Posterior cingulate gyrus (tissue), 11 donors: ENCODE results near the gene IL15.
"Not testable (repeated sequence)": the region's sequence is repeated elsewhere in the genome, so short reads cannot be mapped to it uniquely, and the experiment has no call there.

Source experiments
- DNase-seq, 10 donors: peaks; one replicate each; pipeline versions ENCODE4 v3.0.0 to v3.0.0-alpha.2; 2020 to 2021; ENCODE audit warnings: mixed read lengths in 3 of 10
- intact Hi-C: fragments of 100-400 bp; cut with DNase I; formaldehyde crosslinking; loops from one replicate; pipeline ENCODE4 v1.15.1; 2023

IL15 gene

GRCh38 chr4:141645611-141646340, 9.4 kb downstream of the IL15 start:
- intact Hi-C loops, result no loop called here

DNA sequence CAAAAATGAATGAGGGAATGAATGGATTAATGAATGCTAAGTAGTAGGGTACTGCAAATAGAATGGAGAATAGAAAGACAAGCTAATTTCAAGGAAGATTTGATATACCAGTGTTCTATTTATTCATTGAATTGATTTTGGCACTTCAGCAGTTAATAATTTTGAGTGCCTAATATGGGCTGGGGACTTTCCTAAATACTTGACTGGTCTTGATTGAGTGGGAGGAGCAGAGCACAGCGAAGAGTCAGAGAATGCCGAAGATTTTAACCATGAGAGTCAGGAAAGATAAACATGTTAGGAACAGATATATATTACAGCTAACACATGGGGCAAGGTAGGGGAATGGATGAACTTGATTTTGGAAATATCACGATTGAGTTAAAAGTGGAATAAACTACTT, 10.6 kb downstream of the IL15 start:
- intact Hi-C loops, result no loop called here
- no peak for DNase-seq

More at GRCh38 chr4:141645611-141646340, 9.4 kb downstream of the IL15 start:
- DNase-seq, result no peak

- no peak for DNase-seq
- intact Hi-C loops, result no loop called here
Observed at GRCh38 chr4:141647966-141648365, 11.6 kb downstream of the IL15 start.

DNA sequence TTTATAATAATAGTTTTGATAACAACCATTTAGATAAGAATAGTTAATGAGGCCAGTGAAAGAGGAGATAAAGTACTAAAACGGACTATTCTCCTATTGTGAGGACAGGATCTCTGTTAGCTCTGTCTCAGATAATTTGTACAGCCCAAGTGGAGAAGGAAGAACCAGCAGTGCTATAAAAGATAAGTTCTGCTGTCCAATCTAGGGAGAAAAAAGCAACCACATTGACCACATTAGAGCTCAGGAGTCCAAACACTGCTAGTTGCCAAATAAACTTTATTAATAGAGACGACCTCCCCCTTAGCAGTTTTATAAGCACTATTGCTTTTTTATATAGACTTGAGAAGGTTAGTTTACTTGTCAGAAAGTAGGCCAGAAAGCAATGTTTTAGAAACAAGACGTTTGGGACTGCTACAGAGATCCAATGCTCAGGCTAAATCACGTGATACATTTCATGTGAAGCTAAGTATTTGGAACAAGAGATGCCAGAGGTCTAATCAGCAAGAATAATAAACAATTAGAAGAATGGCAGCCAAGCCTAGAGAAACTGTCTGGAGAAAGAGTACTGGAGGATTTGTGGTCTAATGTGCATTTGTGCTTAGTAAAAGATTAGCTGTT, 15.9 kb downstream of the IL15 start:
- DNase-seq, result no peak

GRCh38 chr4:141654098-141654497, 17.7 kb downstream of the IL15 start:
- intact Hi-C loops, result no loop called here
- peak in 2 of 10 donors; percentile 12 to 78 for DNase-seq

More for the DNA sequence above, 15.9 kb downstream of the IL15 start:
- intact Hi-C loops, result no loop called here

DNA sequence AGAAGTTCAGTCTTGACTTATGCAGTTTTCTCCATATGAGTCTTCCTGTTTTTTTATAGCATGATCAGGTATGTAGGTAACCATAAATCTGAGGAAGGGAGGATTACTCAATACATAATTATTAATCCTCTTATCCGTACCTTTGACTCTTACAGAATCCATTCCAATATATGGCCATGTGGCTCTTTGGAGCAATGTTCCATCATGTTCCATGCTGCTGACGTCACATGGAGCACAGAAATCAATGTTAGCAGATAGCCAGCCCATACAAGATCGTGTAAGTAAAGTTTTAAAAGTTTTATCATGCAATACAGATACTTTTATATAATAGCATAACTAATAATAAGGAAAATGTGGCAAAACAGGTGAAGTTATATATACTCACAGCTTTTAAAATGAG, 19.6 kb downstream of the IL15 start:
- no peak for DNase-seq
- intact Hi-C loops, result no loop called here

DNA sequence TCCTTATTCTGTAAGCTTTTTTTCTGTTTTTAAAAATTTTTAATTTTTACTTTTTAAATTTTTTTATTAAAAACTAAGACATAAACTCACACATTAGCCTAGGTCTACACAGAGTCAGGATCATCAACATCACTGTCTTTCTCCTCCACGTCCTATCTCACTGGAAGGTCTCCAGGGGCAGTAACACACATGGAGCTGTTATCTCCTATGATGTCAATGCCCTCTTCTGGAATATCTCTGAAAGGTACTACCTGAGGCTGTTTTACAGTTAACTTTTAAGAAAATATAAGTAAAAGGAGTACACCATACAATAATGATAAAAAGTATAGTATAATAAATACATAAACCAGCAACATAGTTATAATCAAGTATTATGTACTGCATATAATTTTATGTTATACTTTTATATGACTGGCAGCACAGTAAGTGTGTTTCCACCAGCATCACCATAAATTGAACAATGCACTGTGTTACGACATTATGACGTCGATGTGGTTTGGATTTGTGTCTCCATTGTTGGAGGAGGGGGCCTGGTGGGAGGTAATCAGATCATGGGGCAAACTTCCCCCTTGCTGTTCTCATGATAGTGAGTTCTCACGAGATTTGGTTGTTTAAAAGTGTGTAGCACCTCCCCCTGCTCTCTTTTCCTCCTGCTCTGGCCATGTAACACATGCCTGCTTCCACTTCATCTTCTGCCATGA, 21.3 kb downstream of the IL15 start:
- intact Hi-C loops, result no loop called here

GRCh38 chr4:141658309-141658708, 21.9 kb downstream of the IL15 start:
- intact Hi-C loops, result no loop called here
- DNase-seq, result no peak

More for the DNA sequence above, 21.3 kb downstream of the IL15 start:
- no peak for DNase-seq

DNA sequence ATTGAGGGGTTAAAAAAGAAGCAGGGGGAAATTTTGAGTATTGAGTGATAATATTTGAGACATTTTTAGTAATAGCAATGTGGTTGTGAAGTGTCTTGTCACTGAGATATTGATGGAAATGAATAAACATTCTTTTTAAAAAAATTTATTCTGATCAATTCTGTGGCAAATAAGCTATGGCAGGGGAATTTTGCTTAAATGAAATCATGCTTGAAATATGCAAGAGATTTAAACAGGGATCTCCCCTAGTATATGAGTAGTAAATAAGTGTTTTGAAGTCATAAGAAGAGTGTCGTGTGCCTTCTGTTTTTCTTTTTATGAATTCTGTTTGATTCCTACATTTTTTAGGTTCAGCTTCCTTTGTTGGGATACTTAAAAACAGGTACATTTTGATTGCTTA, 23.2 kb downstream of the IL15 start:
- no peak for DNase-seq
- intact Hi-C loops, result no loop called here

DNA sequence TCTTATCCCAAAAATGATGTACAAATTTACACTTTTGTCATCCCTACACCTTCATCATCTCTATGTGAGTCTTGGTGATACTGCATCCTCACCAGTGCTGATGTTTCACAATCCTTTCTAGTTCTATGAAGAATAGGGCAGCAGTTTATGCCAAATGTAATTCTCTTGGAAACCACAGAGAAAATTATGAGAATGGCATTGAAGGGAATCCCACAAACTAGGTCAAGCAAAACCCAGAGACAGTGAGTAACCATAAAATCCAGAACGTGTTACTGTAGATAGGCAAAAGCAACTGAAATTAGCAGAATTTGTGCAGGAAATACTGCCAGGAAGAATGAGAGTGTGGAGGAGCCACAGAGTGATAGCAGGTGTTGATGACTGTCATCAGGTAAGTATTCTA, 24.5 kb downstream of the IL15 start:
- intact Hi-C loops, result no loop called here
- no peak for DNase-seq

DNA sequence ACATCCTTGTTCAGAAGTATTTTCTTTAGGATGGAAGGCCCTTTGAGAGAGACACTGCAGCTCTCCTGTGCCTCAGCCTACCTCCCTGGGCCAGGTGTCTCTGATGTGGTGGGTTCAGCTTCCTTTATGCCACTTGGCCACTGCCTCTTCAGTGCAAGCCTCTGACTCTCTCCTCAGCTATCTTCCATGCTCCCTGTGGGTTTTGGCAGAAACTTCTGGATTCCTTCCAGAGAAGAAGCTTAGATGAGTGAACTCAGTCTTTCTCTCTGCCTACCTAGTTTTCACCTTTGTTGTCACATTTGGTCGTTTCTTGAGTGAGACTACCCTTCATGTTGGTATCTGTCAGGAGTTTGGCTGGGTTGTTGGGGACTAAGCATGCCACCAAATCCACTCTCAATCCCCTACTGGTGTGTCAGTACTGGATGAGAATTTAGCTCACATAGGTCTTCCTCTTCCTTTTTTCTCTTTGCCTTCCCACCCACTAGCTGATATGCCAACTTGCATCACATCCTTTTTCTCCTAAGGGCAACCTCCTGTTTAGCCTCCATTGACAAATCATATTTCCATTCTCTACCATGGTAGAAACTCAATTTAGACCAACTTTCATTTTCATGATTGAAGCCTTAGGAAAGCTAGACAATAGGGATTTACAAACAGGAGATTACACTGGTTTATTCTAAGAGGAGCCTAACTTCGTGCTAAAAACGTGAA, 32.0 kb downstream of the IL15 start:
- DNase-seq, result peak in 1 of 10 donors; percentile 46
- intact Hi-C loops, result no loop called here

- intact Hi-C loops, result no loop called here
- no peak for DNase-seq
Observed at GRCh38 chr4:141669501-141669900, 33.1 kb downstream of the IL15 start.

DNA sequence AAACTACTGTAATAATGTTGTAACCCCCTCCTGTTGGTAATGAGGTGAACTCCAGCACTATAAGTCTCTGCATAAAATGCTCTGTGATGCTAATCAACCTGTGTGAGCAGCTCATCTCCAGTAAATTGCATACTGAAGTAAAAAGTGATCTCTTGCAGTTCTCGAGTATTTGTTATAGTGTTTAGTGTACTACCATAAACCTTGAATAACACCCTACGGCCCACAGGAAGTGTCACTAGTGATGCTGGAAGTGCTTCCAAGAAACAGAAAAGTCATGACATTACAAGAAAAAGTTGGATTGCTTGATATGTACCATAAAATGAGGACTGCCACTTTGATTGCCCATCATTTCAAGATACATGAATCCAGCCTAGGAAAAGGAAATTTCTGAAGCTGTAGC, 39.0 kb downstream of the IL15 start:
- DNase-seq, result no peak
- intact Hi-C loops, result no loop called here

GRCh38 chr4:141676087-141676670, 39.8 kb downstream of the IL15 start:
- intact Hi-C loops, result no loop called here
- no peak for DNase-seq

DNA sequence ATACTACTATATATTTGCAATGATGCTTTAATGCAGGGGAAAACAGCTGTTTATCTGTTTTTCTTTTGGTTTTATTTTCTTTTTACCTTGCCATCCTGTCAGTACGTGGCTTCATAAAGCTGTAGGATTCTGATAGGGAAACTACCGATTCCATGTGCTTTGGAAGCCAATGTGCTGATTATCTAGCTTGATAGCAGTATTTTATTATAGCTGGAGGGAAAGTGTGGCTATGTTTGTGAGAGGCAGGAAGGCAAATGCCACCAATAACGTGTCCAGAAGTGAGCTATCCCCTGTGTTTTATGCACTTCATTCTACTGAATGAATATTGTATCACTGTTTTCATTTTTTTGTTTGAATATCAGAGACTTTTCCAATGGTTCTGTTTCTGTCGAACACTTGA, 43.7 kb downstream of the IL15 start:
- DNase-seq, result no peak
- intact Hi-C loops, result no loop called here

DNA sequence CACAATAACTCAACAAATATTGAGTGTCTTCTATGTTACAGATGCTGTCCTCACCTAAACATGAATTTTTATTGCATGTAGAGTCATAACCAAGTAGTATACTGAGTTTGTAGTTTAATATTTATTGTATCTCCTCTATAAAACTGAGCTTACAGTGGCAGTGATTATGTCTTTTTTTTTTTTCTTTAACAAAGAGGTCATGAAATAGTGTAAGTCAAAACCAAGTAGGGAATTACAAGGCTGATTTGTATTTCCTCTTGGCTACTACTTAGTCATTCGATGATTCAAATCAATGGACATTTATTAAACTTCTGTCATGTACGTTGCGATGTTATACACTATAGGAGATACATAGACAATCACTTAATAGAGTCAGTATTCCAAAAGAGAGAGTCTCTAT, 48.4 kb downstream of the IL15 start:
- no peak for DNase-seq
- intact Hi-C loops, result no loop called here

- no peak for DNase-seq
- intact Hi-C loops, result no loop called here
Observed at GRCh38 chr4:141686146-141686775, 49.9 kb downstream of the IL15 start.

GRCh38 chr4:141686879-141687278, 50.5 kb downstream of the IL15 start:
- DNase-seq, result no peak
- intact Hi-C loops, result no loop called here

DNA sequence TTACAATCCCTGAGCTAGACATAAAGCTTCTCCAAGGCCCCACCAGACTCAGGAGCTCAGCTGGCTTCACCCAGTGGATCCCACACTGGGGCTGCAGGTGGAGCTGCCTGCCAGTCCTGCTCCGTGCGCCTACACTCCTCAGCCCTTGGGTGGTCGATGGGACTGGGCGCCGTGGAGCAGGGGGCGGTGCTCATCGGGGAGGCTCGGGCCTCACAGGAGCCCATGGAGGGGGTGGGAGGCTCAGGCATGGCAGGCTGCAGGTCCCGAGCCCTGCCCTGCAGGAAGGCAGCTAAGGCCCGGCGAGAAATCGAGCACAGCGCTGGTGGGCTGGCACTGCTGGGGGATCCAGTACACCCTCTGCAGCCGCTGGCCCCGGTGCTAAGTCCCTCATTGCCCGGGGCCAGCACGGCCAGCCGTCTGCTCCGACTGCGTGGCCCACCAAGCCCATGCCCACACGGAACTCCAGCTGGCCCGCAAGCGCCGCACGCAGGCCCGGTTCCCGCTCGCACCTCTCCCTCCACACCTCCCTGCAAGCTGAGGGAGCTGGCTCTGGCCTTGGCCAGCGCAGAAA, 53.4 kb downstream of the IL15 start:
- intact Hi-C loops, result not testable (repeated sequence)
- DNase-seq, result peak in 1 of 10 donors; percentile 76

GRCh38 chr4:141691247-141691646, 54.9 kb downstream of the IL15 start:
- DNase-seq, intact Hi-C loops: not testable (repeated sequence)
